H9 (cell line): ENCODE measurements around the gene SLC25A43. TPM values are rescaled to one million over a fixed set of nuclear protein-coding genes. Genes with fewer than 3 reads are reported as not detected.
"Not testable (repeated sequence)": the region's sequence is repeated elsewhere in the genome, so short reads cannot be mapped to it uniquely, and the experiment has no call there.

Experiments
- DNase-seq: peaks from one replicate; pipeline ENCODE4 v3.0.0-alpha.2; 2017
- H2AFZ ChIP-seq: one replicate; pipeline ENCODE4 v1.6.1; 2013; ENCODE audit warnings: mild to moderate bottlenecking, low read length, control low read depth, moderate library complexity
- H2AK5ac ChIP-seq: 2 replicates; pipeline ENCODE4 v1.6.1; 2013; ENCODE audit warnings: low read length, control low read depth, mixed read lengths; ENCODE audit not compliant: insufficient read length
- H2BK120ac ChIP-seq: one replicate; pipeline ENCODE4 v1.6.1; 2013; ENCODE audit warnings: low read depth, mild to moderate bottlenecking, low read length, control low read depth, inconsistent platforms; ENCODE audit not compliant: poor library complexity, severe bottlenecking
- H2BK12ac ChIP-seq: 2 replicates; pipeline ENCODE4 v1.6.1; 2013; ENCODE audit warnings: low read length, control low read depth, mixed read lengths, low read depth; ENCODE audit not compliant: insufficient read length
- H2BK15ac ChIP-seq: 2 replicates; pipeline ENCODE4 v1.6.1; 2013; ENCODE audit warnings: low read depth, low read length, control low read depth
- H2BK20ac ChIP-seq: one replicate; pipeline ENCODE4 v1.6.1; 2013; ENCODE audit warnings: low read depth, mild to moderate bottlenecking, low read length, control low read depth, inconsistent platforms; ENCODE audit not compliant: poor library complexity, severe bottlenecking
- H2BK5ac ChIP-seq: 2 replicates; pipeline ENCODE4 v1.6.1; 2013; ENCODE audit warnings: low read length, control low read depth, mixed read lengths; ENCODE audit not compliant: insufficient read length
- H3K14ac ChIP-seq: 2 replicates; pipeline ENCODE4 v1.6.1; 2013; ENCODE audit warnings: low read length, control low read depth; ENCODE audit not compliant: insufficient read depth
- H3K18ac ChIP-seq: 2 replicates; pipeline ENCODE4 v1.6.1; 2013; ENCODE audit warnings: low read depth, mild to moderate bottlenecking, mixed read lengths, low read length, control low read depth; ENCODE audit not compliant: insufficient read length
- H3K23ac ChIP-seq: 2 replicates; pipeline ENCODE4 v1.6.1; 2013; ENCODE audit warnings: low read length, control low read depth, mixed read lengths, low read depth; ENCODE audit not compliant: insufficient read length
- H3K23me2 ChIP-seq: 2 replicates; pipeline ENCODE4 v1.6.1; 2013; ENCODE audit warnings: low read depth, mild to moderate bottlenecking, mixed read lengths, low read length, control low read depth; ENCODE audit not compliant: insufficient read length, poor library complexity, severe bottlenecking
- H3K27ac ChIP-seq: 2 replicates; pipeline ENCODE4 v1.5.1; 2013; ENCODE audit warnings: low read length, control low read depth, mixed read lengths, low read depth; ENCODE audit not compliant: insufficient read length
- H3K27me3 ChIP-seq: 2 replicates; pipeline ENCODE4 v1.6.1; 2013; ENCODE audit warnings: low read length, control low read depth, inconsistent platforms; ENCODE audit not compliant: insufficient read depth
- H3K4ac ChIP-seq: 2 replicates; pipeline ENCODE4 v1.6.1; 2013; ENCODE audit warnings: low read depth, mild to moderate bottlenecking, control low read depth, inconsistent platforms, low read length, moderate library complexity
- H3K4me1 ChIP-seq: 2 replicates; pipeline ENCODE4 v1.6.1; 2013; ENCODE audit warnings: low read length, control low read depth, inconsistent platforms; ENCODE audit not compliant: insufficient read depth
- H3K4me2 ChIP-seq: 2 replicates; pipeline ENCODE4 v1.6.1; 2013; ENCODE audit warnings: low read length, control low read depth, mixed read lengths; ENCODE audit not compliant: insufficient read length, insufficient read depth
- H3K56ac ChIP-seq: 2 replicates; pipeline ENCODE4 v1.6.1; 2013; ENCODE audit warnings: low read depth, mild to moderate bottlenecking, mixed read lengths, low read length, control low read depth; ENCODE audit not compliant: insufficient read length
- H3K79me1 ChIP-seq: 2 replicates; pipeline ENCODE4 v1.6.1; 2013; ENCODE audit warnings: low read depth, mild to moderate bottlenecking, moderate library complexity, low read length, control low read depth, inconsistent platforms; ENCODE audit not compliant: insufficient read depth, poor library complexity, severe bottlenecking
- H3K79me2 ChIP-seq: 2 replicates; pipeline ENCODE4 v1.6.1; 2013; ENCODE audit warnings: low read length, control low read depth, inconsistent platforms; ENCODE audit not compliant: insufficient read depth
- H3K9ac ChIP-seq: 2 replicates; pipeline ENCODE4 v1.6.1; 2013; ENCODE audit warnings: low read length, control low read depth, mixed read lengths; ENCODE audit not compliant: insufficient read length; ENCODE audit errors: extremely low read depth
- H3K9me3 ChIP-seq: one replicate; pipeline ENCODE4 v1.6.1; 2013; ENCODE audit warnings: low read depth, low read length, inconsistent platforms; ENCODE audit not compliant: control insufficient read depth
- H3T11ph ChIP-seq: one replicate; pipeline ENCODE4 v1.6.1; 2013; ENCODE audit warnings: mild to moderate bottlenecking, low read length, control low read depth, inconsistent platforms
- H4K20me1 ChIP-seq: one replicate; pipeline ENCODE4 v1.6.1; 2013; ENCODE audit not compliant: control insufficient read depth, insufficient read length, insufficient read depth
- H4K5ac ChIP-seq: 2 replicates; pipeline ENCODE4 v1.6.1; 2013; ENCODE audit warnings: low read depth, mild to moderate bottlenecking, mixed read lengths, low read length, control low read depth; ENCODE audit not compliant: insufficient read length
- H4K8ac ChIP-seq: replicated peaks from 2 replicates; pipeline ENCODE4 v1.6.1; 2013; ENCODE audit warnings: low read length, control low read depth, mixed read lengths, low read depth; ENCODE audit not compliant: insufficient read length
- H4K91ac ChIP-seq: 2 replicates; pipeline ENCODE4 v1.6.1; 2013; ENCODE audit warnings: low read depth, mild to moderate bottlenecking, moderate library complexity, mixed read lengths, low read length, control low read depth; ENCODE audit not compliant: insufficient read length
- H3K27ac Mint-ChIP-seq, 3 experiments: 2 replicates in 2 of 3; 3 replicates in 1 of 3; pipeline ENCODE4 v1.8.0; 2020 to 2021; ENCODE audit warnings: mixed read lengths in 3 of 3, mild to moderate bottlenecking in 1 of 3, moderate library complexity in 1 of 3
- H3K27me3 Mint-ChIP-seq: 2 replicates; pipeline ENCODE4 v1.8.0; 2021; ENCODE audit warnings: low read depth, mild to moderate bottlenecking, moderate library complexity, mixed read lengths
- H3K36me3 Mint-ChIP-seq, 3 experiments: 2 replicates in 2 of 3; 3 replicates in 1 of 3; pipeline ENCODE4 v1.8.0; 2020 to 2021; ENCODE audit warnings: low read depth in 3 of 3, mixed read lengths in 3 of 3; ENCODE audit not compliant: insufficient read depth in 1 of 3
- H3K4me1 Mint-ChIP-seq, 2 experiments: 2 replicates each; pipeline ENCODE4 v1.8.0; 2020; ENCODE audit warnings: mixed read lengths in 2 of 2
- H3K4me3 Mint-ChIP-seq, 2 experiments: 2 replicates in 1 of 2; 3 replicates in 1 of 2; pipeline ENCODE4 v1.8.0; 2020 to 2021; ENCODE audit warnings: mild to moderate bottlenecking in 2 of 2, mixed read lengths in 2 of 2, moderate library complexity in 1 of 2
- H3K9me3 Mint-ChIP-seq, 2 experiments: 2 replicates in 1 of 2; 3 replicates in 1 of 2; pipeline ENCODE4 v1.8.0; 2020; ENCODE audit warnings: mild to moderate bottlenecking in 2 of 2, mixed read lengths in 2 of 2, moderate library complexity in 1 of 2
- CTCF ChIP-seq: fragments of 200-600 bp; sonication (generic); conservative IDR thresholded peaks from 3 replicates; pipeline ENCODE4 v1.8.0; 2021; ENCODE audit warnings: antibody characterized with exemption, mild to moderate bottlenecking
- WGBS: extraction: QIAGEN DNeasy Blood & Tissue Kit; methylation state at CpG from one replicate; pipeline ENCODE4 v1.1.7; 2013; ENCODE audit warnings: missing lambda C conversion rate, low lambda C conversion rate, mixed read lengths; ENCODE audit not compliant: insufficient read length; ENCODE audit errors: extremely low coverage; 5-methylcytosine and 5-hydroxymethylcytosine counted together
- total RNA-seq: library from RNA; stranded (reverse); gene quantifications from 2 replicates; pipeline ENCODE4 v1.2.1, GENCODE V29; 2021

The SLC25A43 gene
- total RNA-seq, 1 experiment from 2014 or later = 3.7 TPM

- no peaks in the 10 kb centered on the region for H3K79me1 ChIP-seq
- no peaks in the 10 kb centered on the region for H3K23me2 ChIP-seq
- H3K14ac ChIP-seq = no peak overlapping the region
- no peak overlapping the region for H2BK15ac ChIP-seq
- no peak overlapping the region for H3K4ac ChIP-seq
- no peak overlapping the region for H3K23ac ChIP-seq
- Mint-ChIP-seq H3K27me3 (peaks cover 2% of the 10 kb centered on the region), H3K4me1 (peaks cover 4 to 7% of the 10 kb centered on the region in 2 experiments), H3K9me3 (peaks cover 51 to 56% of the 10 kb centered on the region in 2 experiments), H3K27ac (no peak overlapping the region), H3K4me3 (no peak overlapping the region), H3K36me3 (peaks cover 1 to 6% (median 5%) of the 10 kb centered on the region in 3 experiments; a peak in 5 of 7 replicates)
- no peak overlapping the region for H4K91ac ChIP-seq
- no peaks in the 10 kb centered on the region for H4K20me1 ChIP-seq
- no peak overlapping the region for H3T11ph ChIP-seq
- no peak overlapping the region for H2BK5ac ChIP-seq
- no peak overlapping the region for H3K9ac ChIP-seq
- H3K18ac ChIP-seq = no peak overlapping the region
- H3K27ac ChIP-seq = no peak overlapping the region
- no peaks in the 10 kb centered on the region for H3K79me2 ChIP-seq
- no peak overlapping the region for H4K8ac ChIP-seq
- H3K9me3 ChIP-seq = peaks cover 16% of the 10 kb centered on the region
- no peak overlapping the region for H2BK12ac ChIP-seq
- no peak overlapping the region for H2AK5ac ChIP-seq
- no peak overlapping the region for H2BK20ac ChIP-seq
- no peak overlapping the region for H2BK120ac ChIP-seq
- H3K56ac ChIP-seq = no peak overlapping the region
- H3K4me1 ChIP-seq = no peaks in the 10 kb centered on the region
- no peak overlapping the region for H3K4me2 ChIP-seq
- DNase-seq = no peak
- no peak overlapping the region for H4K5ac ChIP-seq
- no peak overlapping the region for H2AFZ ChIP-seq
- no peaks in the 10 kb centered on the region for H3K27me3 ChIP-seq
- no peak for TF ChIP-seq CTCF
Observed at GRCh38 chrX:119382606-119383005, 16.5 kb upstream of the SLC25A43 start.

GRCh38 chrX:119386685-119387084 lies 12.5 kb upstream of the SLC25A43 start:
- H2BK20ac ChIP-seq, H3K27me3 ChIP-seq, H4K91ac ChIP-seq, H3K14ac ChIP-seq, H3K27me3 Mint-ChIP-seq, H3K18ac ChIP-seq, DNase-seq, H3K9ac ChIP-seq, H2BK120ac ChIP-seq, H2BK5ac ChIP-seq, H3K27ac Mint-ChIP-seq, H3K4me3 Mint-ChIP-seq, H2AK5ac ChIP-seq, H3K23ac ChIP-seq, H3K79me2 ChIP-seq, H3K56ac ChIP-seq, H3K4ac ChIP-seq, H2AFZ ChIP-seq, H3K36me3 Mint-ChIP-seq, H3K4me2 ChIP-seq, H3K27ac ChIP-seq, H3K23me2 ChIP-seq, H3K79me1 ChIP-seq, H4K20me1 ChIP-seq, H4K5ac ChIP-seq, H2BK15ac ChIP-seq, H2BK12ac ChIP-seq, H3T11ph ChIP-seq, H4K8ac ChIP-seq, H3K4me1 ChIP-seq: not testable (repeated sequence)
- peaks cover 63 to 69% of the 10 kb centered on the region in 2 experiments for H3K9me3 Mint-ChIP-seq
- H3K9me3 ChIP-seq = peaks cover 22% of the 10 kb centered on the region
- peaks cover 10 to 11% of the 10 kb centered on the region in 2 experiments for H3K4me1 Mint-ChIP-seq
- no CpG with 5 or more reads among the region's 4 CpGs for WGBS
